Measurements from ENCODE around the gene FEN1.

- no peak for TF ChIP-seq JUN (CRISPR knock-in tag; IDR thresholded peaks at IDR 0.05)
- no peak for TF ChIP-seq EHMT2 (IDR thresholded peaks at IDR 0.05; ENCODE audit: borderline replicate concordance, low read depth, low read length)
- TF ChIP-seq NR2F6 (IDR thresholded peaks at IDR 0.05): no peak
- no peak for TF ChIP-seq NR2F6 (CRISPR knock-in tag; IDR thresholded peaks at IDR 0.05)
- no peak for TF ChIP-seq HOMEZ (CRISPR knock-in tag; IDR thresholded peaks at IDR 0.05; ENCODE audit: low read depth)
- no peak for TF ChIP-seq CTCF (CRISPR knock-in tag; IDR thresholded peaks at IDR 0.05)
- TF ChIP-seq FOXK2 (IDR thresholded peaks at IDR 0.05): no peak
- no peak for TF ChIP-seq ZNF704 (CRISPR knock-in tag; IDR thresholded peaks at IDR 0.05; ENCODE audit: borderline replicate concordance)
- TF ChIP-seq KDM1A (CRISPR knock-in tag; IDR thresholded peaks at IDR 0.05): no peak
Measured at GRCh38 chr11:61779666-61780525, 12.8 kb upstream of the FEN1 start.
